ENCODE data around the gene REG1A. TPM values are rescaled to one million over a fixed set of nuclear protein-coding genes. Genes with fewer than 3 reads are reported as not detected.

Gene REG1A
- total and polyA plus RNA-seq, 9 of the 15 experiments (the other 6 are each of a cell fraction or from before 2014, with no cell fraction given): 3.1 TPM; not detected in 8

- Histone ChIP-seq H3K4me2 (ENCODE audit: insufficient read depth, low read length) (no peak overlapping the region), H3K4me1 (replicated peaks in 1 of 2; ENCODE audit: control insufficient read depth in 2 of 2, insufficient read depth in 2 of 2, low read length in 2 of 2) (no peaks in the 10 kb centered on the region), H4K20me1 (replicated peaks; ENCODE audit: control insufficient read depth, insufficient read depth, low read length) (no peaks in the 10 kb centered on the region), H3K9ac (ENCODE audit: insufficient read depth in 1 of 2, low read depth in 2 of 2, low read length in 2 of 2) (no peak overlapping the region), H3K4me3 (no peak overlapping the region), H3K9me3 (replicated peaks; ENCODE audit: control insufficient read depth, insufficient read depth, low read depth, low read length) (no peaks in the 10 kb centered on the region), H3K27ac (ENCODE audit: extremely low read depth, low read depth, low read length) (no peak overlapping the region), H3K36me3 (ENCODE audit: control insufficient read depth, insufficient read depth, low read length) (no peaks in the 10 kb centered on the region), H2AFZ (ENCODE audit: low read depth, low read length) (no peak overlapping the region), H3K27me3 (ENCODE audit: control insufficient read depth in 2 of 2, insufficient read depth in 2 of 2, low read length in 2 of 2) (no peaks in the 10 kb centered on the region), H3K9me1 (ENCODE audit: control insufficient read depth, insufficient read depth, low read length) (no peaks in the 10 kb centered on the region), H3K79me2 (ENCODE audit: control insufficient read depth, insufficient read depth, low read length) (no peaks in the 10 kb centered on the region)
- no peak for DNase-seq (ENCODE audit: extremely low read depth in 1 of 4, low spot score in 3 of 4)
- ATAC-seq: no peak
- in situ Hi-C loops (cut with MboI): no loop called here
- no peak for FAIRE-seq
- ChIA-PET POLR2A (interaction anchor here (0.6 kb wide), 1 partner anchor 104 kb away, joined by 3 read pairs; no protein-coding TSS in a partner anchor), CTCF (ENCODE audit: low intra/inter-chr PET ratio) (interaction anchor here (0.5 kb wide), 1 partner anchor 1475 kb away, joined by 10 read pairs; no protein-coding TSS in a partner anchor)
- TF ChIP-seq ZNF212 (CRISPR knock-in tag; IDR thresholded peaks at IDR 0.05) (no peak), RHOXF2B (CRISPR knock-in tag; conservative IDR thresholded peaks at IDR 0.05) (no peak), CSDE1 (IDR thresholded peaks at IDR 0.05) (no peak), FOXJ3 (CRISPR knock-in tag; IDR thresholded peaks at IDR 0.05) (no peak), ZBTB7A (IDR thresholded peaks at IDR 0.05; ENCODE audit: borderline replicate concordance, control insufficient read depth, low read depth, low read length) (no peak), SRF (CRISPR knock-in tag; IDR thresholded peaks at IDR 0.05) (no peak), MAX (CRISPR knock-in tag; IDR thresholded peaks at IDR 0.05) (no peak), SPI1 (IDR thresholded peaks at IDR 0.05; ENCODE audit: borderline replicate concordance, low read depth, low read length) (no peak), ZBTB11 (CRISPR knock-in tag; IDR thresholded peaks at IDR 0.05) (no peak)
- intact Hi-C loops (cut with micrococcal nuclease): no loop called here
- no TSS peak for BruUV-seq (replicated peaks)
- 0% methylated on average over 2 of the region's 2 CpGs for WGBS (ENCODE audit: insufficient coverage, low coverage, missing lambda C conversion rate)
These were observed 35.7 kb downstream of the REG1A start for GRCh38 chr2:79155826-79156476.

Data from K562 (cell line).